Measurements from ENCODE around the gene RAB28.
"Not testable (repeated sequence)": the region's sequence is repeated elsewhere in the genome, so short reads cannot be mapped to it uniquely, and the experiment has no call there.

Gene RAB28

GRCh38 chr4:13403833-13404232, 80.3 kb downstream of the RAB28 start:
- no peak for DNase-seq
- in situ Hi-C loops (cut with HindIII; ENCODE audit: low pct_ligation_motif_present, low pct_unique_long_range_greater_than_20kb, low sequenced_read_pairs): no loop called here

GRCh38 chr4:13403326-13403725, 80.8 kb downstream of the RAB28 start:
- in situ Hi-C loops (cut with HindIII; ENCODE audit: low pct_ligation_motif_present, low pct_unique_long_range_greater_than_20kb, low sequenced_read_pairs): no loop called here

GRCh38 chr4:13399257-13399656, 84.9 kb downstream of the RAB28 start:
- DNase-seq: peak; percentile 65
- in situ Hi-C loops (cut with HindIII; ENCODE audit: low pct_ligation_motif_present, low pct_unique_long_range_greater_than_20kb, low sequenced_read_pairs): no loop called here

More at GRCh38 chr4:13403326-13403725, 80.8 kb downstream of the RAB28 start:
- no peak for DNase-seq

GRCh38 chr4:13396161-13396560, 88.0 kb downstream of the RAB28 start:
- in situ Hi-C loops (cut with HindIII; ENCODE audit: low pct_ligation_motif_present, low pct_unique_long_range_greater_than_20kb, low sequenced_read_pairs): no loop called here
- DNase-seq: no peak

GRCh38 chr4:13389901-13390300, 94.2 kb downstream of the RAB28 start:
- DNase-seq; in situ Hi-C loops (cut with HindIII; ENCODE audit: low pct_ligation_motif_present, low pct_unique_long_range_greater_than_20kb, low sequenced_read_pairs): not testable (repeated sequence)

- no peak for DNase-seq
- in situ Hi-C loops (cut with HindIII; ENCODE audit: low pct_ligation_motif_present, low pct_unique_long_range_greater_than_20kb, low sequenced_read_pairs): no loop called here
Observed at GRCh38 chr4:13386405-13387107, 97.6 kb downstream of the RAB28 start.

GRCh38 chr4:13384055-13384454, 100.1 kb downstream of the RAB28 start:
- in situ Hi-C loops (cut with HindIII; ENCODE audit: low pct_ligation_motif_present, low pct_unique_long_range_greater_than_20kb, low sequenced_read_pairs): no loop called here
- no peak for DNase-seq

- in situ Hi-C loops (cut with HindIII; ENCODE audit: low pct_ligation_motif_present, low pct_unique_long_range_greater_than_20kb, low sequenced_read_pairs): no loop called here
- DNase-seq: no peak
Observed at GRCh38 chr4:13378973-13379759, 105.0 kb downstream of the RAB28 start.

- in situ Hi-C loops (cut with HindIII; ENCODE audit: low pct_ligation_motif_present, low pct_unique_long_range_greater_than_20kb, low sequenced_read_pairs): no loop called here
- DNase-seq: no peak
Observed at GRCh38 chr4:13371048-13371447, 113.1 kb downstream of the RAB28 start.

- no peak for DNase-seq
- in situ Hi-C loops (cut with HindIII; ENCODE audit: low pct_ligation_motif_present, low pct_unique_long_range_greater_than_20kb, low sequenced_read_pairs): no loop called here
Observed at GRCh38 chr4:13368217-13368616, 115.9 kb downstream of the RAB28 start.

- DNase-seq: no peak
- in situ Hi-C loops (cut with HindIII; ENCODE audit: low pct_ligation_motif_present, low pct_unique_long_range_greater_than_20kb, low sequenced_read_pairs): no loop called here
Observed at GRCh38 chr4:13367691-13368090, 116.4 kb downstream of the RAB28 start.

GRCh38 chr4:13367244-13367643, 116.9 kb downstream of the RAB28 start:
- DNase-seq: no peak
- in situ Hi-C loops (cut with HindIII; ENCODE audit: low pct_ligation_motif_present, low pct_unique_long_range_greater_than_20kb, low sequenced_read_pairs): no loop called here

GRCh38 chr4:13365195-13365594, 118.9 kb downstream of the RAB28 start:
- in situ Hi-C loops (cut with HindIII; ENCODE audit: low pct_ligation_motif_present, low pct_unique_long_range_greater_than_20kb, low sequenced_read_pairs): no loop called here
- no peak for DNase-seq

- DNase-seq: no peak
- in situ Hi-C loops (cut with HindIII; ENCODE audit: low pct_ligation_motif_present, low pct_unique_long_range_greater_than_20kb, low sequenced_read_pairs): no loop called here
Observed at GRCh38 chr4:13364653-13365052, 119.5 kb downstream of the RAB28 start.

GRCh38 chr4:13364172-13364571, 120.0 kb downstream of the RAB28 start:
- no peak for DNase-seq
- in situ Hi-C loops (cut with HindIII; ENCODE audit: low pct_ligation_motif_present, low pct_unique_long_range_greater_than_20kb, low sequenced_read_pairs): no loop called here

- DNase-seq: no peak
- in situ Hi-C loops (cut with HindIII; ENCODE audit: low pct_ligation_motif_present, low pct_unique_long_range_greater_than_20kb, low sequenced_read_pairs): no loop called here
Observed at GRCh38 chr4:13359809-13360208, 124.3 kb downstream of the RAB28 start.

GRCh38 chr4:13355111-13355880, 128.8 kb downstream of the RAB28 start:
- DNase-seq: no peak
- in situ Hi-C loops (cut with HindIII; ENCODE audit: low pct_ligation_motif_present, low pct_unique_long_range_greater_than_20kb, low sequenced_read_pairs): no loop called here

GRCh38 chr4:13349096-13349495, 135.0 kb downstream of the RAB28 start:
- in situ Hi-C loops (cut with HindIII; ENCODE audit: low pct_ligation_motif_present, low pct_unique_long_range_greater_than_20kb, low sequenced_read_pairs): no loop called here
- no peak for DNase-seq

- in situ Hi-C loops (cut with HindIII; ENCODE audit: low pct_ligation_motif_present, low pct_unique_long_range_greater_than_20kb, low sequenced_read_pairs): no loop called here
- no peak for DNase-seq
Observed at GRCh38 chr4:13348216-13348615, 135.9 kb downstream of the RAB28 start.

All from ACHN (cell line).